GM12801 (cell line): ENCODE measurements around the gene KLHL29.

Experiments used
- CTCF ChIP-seq: IDR thresholded peaks from one replicate; pipeline ENCODE4 v1.5.1; 2011; ENCODE audit warnings: control low read depth; ENCODE audit not compliant: insufficient read length; ENCODE audit errors: extremely low read depth

Gene KLHL29

GRCh38 chr2:23668756-23669304, 283.9 kb downstream of the KLHL29 start:
- no peak for TF ChIP-seq CTCF

- no peak for TF ChIP-seq CTCF
Measured at GRCh38 chr2:23669413-23670244, 284.6 kb downstream of the KLHL29 start.

GRCh38 chr2:23670245-23670592, 285.2 kb downstream of the KLHL29 start:
- no peak for TF ChIP-seq CTCF

- TF ChIP-seq CTCF = no peak
Measured at GRCh38 chr2:23673082-23673481, 288.1 kb downstream of the KLHL29 start.

- no peak for TF ChIP-seq CTCF
Measured at GRCh38 chr2:23673830-23674679, 289.1 kb downstream of the KLHL29 start.

GRCh38 chr2:23675506-23675905, 290.5 kb downstream of the KLHL29 start:
- TF ChIP-seq CTCF = no peak

- TF ChIP-seq CTCF = no peak
Measured at GRCh38 chr2:23677836-23678235, 292.9 kb downstream of the KLHL29 start.
